HepG2 (cell line): Measurements from ENCODE around the gene PPM1F. TPM values are rescaled to one million over a fixed set of nuclear protein-coding genes. Genes with fewer than 3 reads are reported as not detected.

Source experiments
- ATF7 ChIP-seq, 2 experiments: fragments of 450-650 bp in 1 of 2; sonication (generic) in 1 of 2; formaldehyde crosslinking in 1 of 2; IDR thresholded peaks; 2 replicates each; pipeline versions ENCODE4 v1.4.0 to v1.6.1; 2016 to 2020; ENCODE audit warnings: antibody characterized with exemption in 1 of 2, mild to moderate bottlenecking in 1 of 2, missing genetic modification reagents in 1 of 2
- GTF2F1 ChIP-seq: fragments of 150-350 bp; IDR thresholded peaks from 2 replicates; pipeline ENCODE4 v1.6.1; 2014; ENCODE audit warnings: low read length
- HMG20A ChIP-seq: IDR thresholded peaks from 2 replicates; pipeline ENCODE4 v1.6.1; 2016; ENCODE audit warnings: borderline replicate concordance
- HMG20B ChIP-seq: conservative IDR thresholded peaks from 2 replicates; pipeline ENCODE4 v1.6.1; 2016; ENCODE audit warnings: missing genetic modification reagents, missing compliant biosample characterization
- NAIF1 ChIP-seq: sonication (generic); formaldehyde crosslinking; IDR thresholded peaks from 2 replicates; pipeline ENCODE4 v1.5.0; 2020; ENCODE audit warnings: mild to moderate bottlenecking, missing genetic modification reagents, borderline replicate concordance
- RAD51 ChIP-seq: fragments of 450-650 bp; IDR thresholded peaks from 2 replicates; pipeline ENCODE4 v1.6.1; 2016; ENCODE audit warnings: borderline replicate concordance
- TMF1 ChIP-seq: sonication (generic); formaldehyde crosslinking; IDR thresholded peaks from 2 replicates; pipeline ENCODE4 v1.8.1; 2022; ENCODE audit warnings: low read depth, missing genetic modification reagents
- ZNF670 ChIP-seq: sonication (generic); formaldehyde crosslinking; IDR thresholded peaks from 2 replicates; pipeline ENCODE4 v1.8.0; 2022; ENCODE audit warnings: mild to moderate bottlenecking, missing genetic modification reagents, borderline replicate concordance
- ZNF83 ChIP-seq: sonication (generic); formaldehyde crosslinking; IDR thresholded peaks from 2 replicates; pipeline ENCODE4 v1.4.0; 2020; ENCODE audit warnings: missing genetic modification reagents, mild to moderate bottlenecking, borderline replicate concordance
- polyA plus RNA-seq, 8 experiments: library from polyadenylated mRNA; depleted of rRNA in 3 of 8; stranded (reverse) in 7 of 8; unstranded in 1 of 8; fragments of >200 nt; fragmentation: Illumina TruSeq in 4 of 8; extraction: Trizol in 4 of 8; gene quantifications; 2 replicates each; pipeline versions ENCODE4 v1.2.1 to v1.2.3, GENCODE V29; 2011 to 2016; ENCODE audit warnings: low read depth in 4 of 8, missing spikeins in 1 of 8, mixed read lengths in 1 of 8; ENCODE audit not compliant: insufficient read depth in 1 of 8
- total RNA-seq, 5 experiments: library from RNA; depleted of rRNA; stranded (reverse); fragments of >200 nt; fragmentation: Illumina TruSeq; extraction: Trizol; gene quantifications; 2 replicates each; pipeline ENCODE4 v1.2.3, GENCODE V29; 2016; ENCODE audit warnings: low read depth in 1 of 5
- TF ChIP-seq, protein P1 (sequence below): sonication (generic); formaldehyde crosslinking; IDR thresholded peaks from 2 replicates; pipeline ENCODE4 v1.8.0; 2022; ENCODE audit warnings: mild to moderate bottlenecking, missing genetic modification reagents, moderate library complexity
- TF ChIP-seq, protein P2 (sequence below): sonication (generic); formaldehyde crosslinking; IDR thresholded peaks from 2 replicates; pipeline ENCODE4 v1.8.0; 2022; ENCODE audit warnings: missing genetic modification reagents, mild to moderate bottlenecking, borderline replicate concordance
- TF ChIP-seq, protein P3 (sequence below), 2 experiments: sonication (generic) in 1 of 2; formaldehyde crosslinking in 1 of 2; IDR thresholded peaks; 2 replicates each; pipeline versions ENCODE4 v1.4.0 to v1.6.1; 2018 to 2020; ENCODE audit warnings: missing genetic modification reagents in 2 of 2, borderline replicate concordance in 1 of 2, low read depth in 1 of 2, mild to moderate bottlenecking in 1 of 2, missing biosample characterization in 1 of 2
- TF ChIP-seq, protein P4 (sequence below): IDR thresholded peaks from 2 replicates; pipeline ENCODE4 v1.6.1; 2012; ENCODE audit warnings: inconsistent platforms
- TF ChIP-seq, protein P5 (sequence below): sonication (generic); formaldehyde crosslinking; IDR thresholded peaks from 2 replicates; pipeline ENCODE4 v1.5.0; 2020; ENCODE audit warnings: missing genetic modification reagents, mild to moderate bottlenecking, borderline replicate concordance

Gene PPM1F
- total and polyA plus RNA-seq, 2 of the 13 experiments (the other 11 are each of a cell fraction or from before 2014, with no cell fraction given), result 11.0 to 19.6 TPM

DNA sequence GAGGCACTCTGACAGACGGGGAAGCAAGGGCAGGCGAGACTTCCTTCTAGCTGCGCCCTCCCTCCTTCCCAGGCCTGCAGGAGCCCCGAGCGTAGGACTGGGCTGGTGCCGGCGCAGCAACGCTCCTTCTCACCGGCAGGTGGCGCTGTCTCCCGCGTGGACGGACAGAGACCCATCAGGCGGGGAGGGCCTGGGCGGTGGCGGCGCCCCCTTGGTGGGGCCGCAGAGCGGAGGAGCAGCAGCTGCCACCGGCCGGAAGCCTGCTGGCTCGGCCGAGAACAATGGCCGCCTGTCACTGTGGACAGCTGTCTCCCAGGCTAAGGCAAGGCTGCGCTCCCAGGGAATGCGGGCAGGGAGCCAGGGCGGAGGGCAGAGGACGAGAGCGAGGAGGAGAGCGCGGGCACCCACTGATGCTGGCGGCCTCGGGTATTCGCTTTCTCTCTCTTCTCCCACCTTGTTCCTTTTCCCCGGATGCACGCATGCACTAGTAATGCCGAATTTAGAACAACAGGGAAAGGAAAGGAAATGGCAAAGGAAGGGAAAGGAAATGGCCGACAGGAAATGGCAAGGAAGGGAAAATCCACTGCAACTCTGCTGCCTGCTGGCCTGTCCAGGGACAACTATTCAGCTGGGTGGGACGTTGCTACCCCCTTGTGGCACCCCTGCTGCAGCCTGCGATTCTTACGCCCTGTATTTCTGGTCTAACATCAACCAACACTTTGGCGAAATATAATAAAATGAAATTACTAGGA is 14.4 kb downstream of the PPM1F start (continued):
- TF ChIP-seq RAD51 (no peak), GTF2F1 (no peak), HMG20A (no peak), ATF7 (IDR thresholded peaks at IDR 0.05) (no peak), ATF7 (CRISPR knock-in tag; IDR thresholded peaks at IDR 0.05) (no peak), NAIF1 (CRISPR knock-in tag) (no peak), HMG20B (CRISPR knock-in tag) (no peak), TMF1 (CRISPR knock-in tag) (0 out of 2 replicates have a peak, but pooled peaks have one; percentile 69), ZNF670 (CRISPR knock-in tag) (no peak), ZNF83 (CRISPR knock-in tag) (no peak)
- TF ChIP-seq, protein P1, sequence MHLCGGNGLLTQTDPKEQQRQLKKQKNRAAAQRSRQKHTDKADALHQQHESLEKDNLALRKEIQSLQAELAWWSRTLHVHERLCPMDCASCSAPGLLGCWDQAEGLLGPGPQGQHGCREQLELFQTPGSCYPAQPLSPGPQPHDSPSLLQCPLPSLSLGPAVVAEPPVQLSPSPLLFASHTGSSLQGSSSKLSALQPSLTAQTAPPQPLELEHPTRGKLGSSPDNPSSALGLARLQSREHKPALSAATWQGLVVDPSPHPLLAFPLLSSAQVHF (CRISPR knock-in tag), result no peak
- TF ChIP-seq, protein P2, sequence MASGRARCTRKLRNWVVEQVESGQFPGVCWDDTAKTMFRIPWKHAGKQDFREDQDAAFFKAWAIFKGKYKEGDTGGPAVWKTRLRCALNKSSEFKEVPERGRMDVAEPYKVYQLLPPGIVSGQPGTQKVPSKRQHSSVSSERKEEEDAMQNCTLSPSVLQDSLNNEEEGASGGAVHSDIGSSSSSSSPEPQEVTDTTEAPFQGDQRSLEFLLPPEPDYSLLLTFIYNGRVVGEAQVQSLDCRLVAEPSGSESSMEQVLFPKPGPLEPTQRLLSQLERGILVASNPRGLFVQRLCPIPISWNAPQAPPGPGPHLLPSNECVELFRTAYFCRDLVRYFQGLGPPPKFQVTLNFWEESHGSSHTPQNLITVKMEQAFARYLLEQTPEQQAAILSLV (CRISPR knock-in tag), result peak; percentile 69; the same call in 1 of the 2 replicates
- TF ChIP-seq, protein P3, sequence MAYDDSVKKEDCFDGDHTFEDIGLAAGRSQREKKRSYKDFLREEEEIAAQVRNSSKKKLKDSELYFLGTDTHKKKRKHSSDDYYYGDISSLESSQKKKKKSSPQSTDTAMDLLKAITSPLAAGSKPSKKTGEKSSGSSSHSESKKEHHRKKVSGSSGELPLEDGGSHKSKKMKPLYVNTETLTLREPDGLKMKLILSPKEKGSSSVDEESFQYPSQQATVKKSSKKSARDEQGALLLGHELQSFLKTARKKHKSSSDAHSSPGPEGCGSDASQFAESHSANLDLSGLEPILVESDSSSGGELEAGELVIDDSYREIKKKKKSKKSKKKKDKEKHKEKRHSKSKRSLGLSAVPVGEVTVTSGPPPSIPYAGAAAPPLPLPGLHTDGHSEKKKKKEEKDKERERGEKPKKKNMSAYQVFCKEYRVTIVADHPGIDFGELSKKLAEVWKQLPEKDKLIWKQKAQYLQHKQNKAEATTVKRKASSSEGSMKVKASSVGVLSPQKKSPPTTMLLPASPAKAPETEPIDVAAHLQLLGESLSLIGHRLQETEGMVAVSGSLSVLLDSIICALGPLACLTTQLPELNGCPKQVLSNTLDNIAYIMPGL (CRISPR knock-in tag; IDR thresholded peaks at IDR 0.05; ENCODE audit: borderline replicate concordance in 1 of 2, low read depth in 1 of 2), result peak; percentile 98 to 99
- TF ChIP-seq, protein P4, sequence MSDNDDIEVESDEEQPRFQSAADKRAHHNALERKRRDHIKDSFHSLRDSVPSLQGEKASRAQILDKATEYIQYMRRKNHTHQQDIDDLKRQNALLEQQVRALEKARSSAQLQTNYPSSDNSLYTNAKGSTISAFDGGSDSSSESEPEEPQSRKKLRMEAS, result peak; percentile 84; the same call in 1 of the 2 replicates
- TF ChIP-seq, protein P5, sequence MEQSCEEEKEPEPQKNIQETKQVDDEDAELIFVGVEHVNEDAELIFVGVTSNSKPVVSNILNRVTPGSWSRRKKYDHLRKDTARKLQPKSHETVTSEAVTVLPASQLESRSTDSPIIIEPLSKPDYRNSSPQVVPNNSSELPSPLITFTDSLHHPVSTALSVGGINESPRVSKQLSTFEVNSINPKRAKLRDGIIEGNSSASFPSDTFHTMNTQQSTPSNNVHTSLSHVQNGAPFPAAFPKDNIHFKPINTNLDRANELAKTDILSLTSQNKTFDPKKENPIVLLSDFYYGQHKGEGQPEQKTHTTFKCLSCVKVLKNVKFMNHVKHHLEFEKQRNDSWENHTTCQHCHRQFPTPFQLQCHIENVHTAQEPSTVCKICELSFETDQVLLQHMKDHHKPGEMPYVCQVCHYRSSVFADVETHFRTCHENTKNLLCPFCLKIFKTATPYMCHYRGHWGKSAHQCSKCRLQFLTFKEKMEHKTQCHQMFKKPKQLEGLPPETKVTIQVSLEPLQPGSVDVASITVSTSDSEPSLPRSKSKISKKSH (CRISPR knock-in tag), result 0 out of 2 replicates have a peak, but pooled peaks have one; percentile 36
